HEK293 (cell line): ENCODE data around the gene TANGO2.

Source experiments
- BCL11A ChIP-seq: fragments of 450-650 bp; formaldehyde crosslinking; IDR thresholded peaks from 2 replicates; pipeline ENCODE4 v1.5.1; 2016; ENCODE audit warnings: low read depth, missing biosample characterization, missing genetic modification characterization
- KLF9 ChIP-seq: fragments of 450-650 bp; formaldehyde crosslinking; IDR thresholded peaks from 2 replicates; pipeline ENCODE4 v1.5.1; 2016; ENCODE audit warnings: missing biosample characterization, missing genetic modification characterization, low read depth
- SETDB1 ChIP-seq: IDR thresholded peaks from one replicate; pipeline ENCODE4 v1.6.1; 2017; ENCODE audit warnings: mild to moderate bottlenecking, low read length, moderate library complexity, mixed read lengths; ENCODE audit not compliant: insufficient read length
- SP2 ChIP-seq: fragments of 450-650 bp; formaldehyde crosslinking; IDR thresholded peaks from 2 replicates; pipeline ENCODE4 v1.5.1; 2016; ENCODE audit warnings: missing biosample characterization, missing genetic modification characterization
- ZFP37 ChIP-seq: fragments of 450-650 bp; formaldehyde crosslinking; IDR thresholded peaks from 2 replicates; pipeline ENCODE4 v1.5.1; 2016; ENCODE audit warnings: missing biosample characterization, missing genetic modification characterization
- ZNF146 ChIP-seq: fragments of 450-650 bp; formaldehyde crosslinking; IDR thresholded peaks from 2 replicates; pipeline ENCODE4 v1.5.1; 2016; ENCODE audit warnings: missing biosample characterization, missing genetic modification characterization
- ZNF23 ChIP-seq: fragments of 450-650 bp; formaldehyde crosslinking; IDR thresholded peaks from 2 replicates; pipeline ENCODE4 v1.5.1; 2016; ENCODE audit warnings: missing biosample characterization, missing genetic modification characterization, borderline replicate concordance
- ZNF792 ChIP-seq: fragments of 450-650 bp; formaldehyde crosslinking; IDR thresholded peaks from 2 replicates; pipeline ENCODE4 v1.5.1; 2016; ENCODE audit warnings: missing biosample characterization, missing genetic modification characterization
- TF ChIP-seq, protein P1 (sequence below): fragments of 450-650 bp; formaldehyde crosslinking; IDR thresholded peaks from 2 replicates; pipeline ENCODE4 v1.5.1; 2016; ENCODE audit warnings: missing biosample characterization, missing genetic modification characterization
- TF ChIP-seq, protein P2 (sequence below): fragments of 450-650 bp; formaldehyde crosslinking; IDR thresholded peaks from 2 replicates; pipeline ENCODE4 v1.5.1; 2016; ENCODE audit warnings: missing biosample characterization, missing genetic modification characterization

DNA sequence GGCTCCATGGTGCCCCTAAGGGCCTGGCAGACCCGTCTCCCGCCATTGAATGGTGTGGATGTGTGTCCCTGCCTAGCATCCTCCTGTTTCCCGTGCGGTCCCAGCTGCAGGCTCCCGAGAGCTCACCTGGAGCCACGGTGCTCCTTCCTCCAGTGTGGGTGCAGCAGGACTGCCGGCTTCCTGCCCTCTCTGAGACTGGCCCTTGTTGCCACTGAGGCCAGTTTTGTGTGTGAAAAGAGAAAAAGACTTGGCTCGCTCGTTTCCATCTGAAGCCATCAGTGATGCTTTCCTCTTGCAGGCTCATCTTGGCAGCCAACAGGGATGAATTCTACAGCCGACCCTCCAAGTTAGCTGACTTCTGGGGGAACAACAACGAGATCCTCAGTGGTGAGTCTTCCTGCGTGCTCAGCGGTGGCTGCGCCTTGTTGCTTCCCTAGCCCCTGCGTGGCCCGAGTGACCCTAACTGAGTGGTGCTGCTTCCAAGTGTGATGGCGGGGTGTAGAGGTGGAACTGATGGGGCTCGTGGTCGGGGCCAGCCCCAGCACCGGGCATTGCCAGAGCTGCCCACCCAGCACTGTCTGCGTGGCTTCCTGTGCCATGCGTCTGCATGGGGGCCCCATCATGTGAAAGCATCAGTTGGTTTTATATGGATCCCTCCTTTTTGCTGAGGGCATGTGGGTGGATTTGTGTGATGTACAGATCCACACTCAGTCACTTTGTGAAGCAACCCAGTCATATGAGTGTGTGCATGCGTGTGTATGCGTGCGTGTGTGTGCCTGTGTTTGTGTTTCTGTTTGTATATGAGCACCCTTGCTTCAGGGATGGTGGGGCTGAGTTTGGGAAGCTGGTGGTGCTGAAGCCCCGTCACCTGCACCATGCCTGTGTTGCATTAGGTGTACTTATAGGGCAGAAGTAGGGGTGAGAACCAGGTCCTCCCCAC is 22.4 kb downstream of the TANGO2 start:
- TF ChIP-seq, protein P1, sequence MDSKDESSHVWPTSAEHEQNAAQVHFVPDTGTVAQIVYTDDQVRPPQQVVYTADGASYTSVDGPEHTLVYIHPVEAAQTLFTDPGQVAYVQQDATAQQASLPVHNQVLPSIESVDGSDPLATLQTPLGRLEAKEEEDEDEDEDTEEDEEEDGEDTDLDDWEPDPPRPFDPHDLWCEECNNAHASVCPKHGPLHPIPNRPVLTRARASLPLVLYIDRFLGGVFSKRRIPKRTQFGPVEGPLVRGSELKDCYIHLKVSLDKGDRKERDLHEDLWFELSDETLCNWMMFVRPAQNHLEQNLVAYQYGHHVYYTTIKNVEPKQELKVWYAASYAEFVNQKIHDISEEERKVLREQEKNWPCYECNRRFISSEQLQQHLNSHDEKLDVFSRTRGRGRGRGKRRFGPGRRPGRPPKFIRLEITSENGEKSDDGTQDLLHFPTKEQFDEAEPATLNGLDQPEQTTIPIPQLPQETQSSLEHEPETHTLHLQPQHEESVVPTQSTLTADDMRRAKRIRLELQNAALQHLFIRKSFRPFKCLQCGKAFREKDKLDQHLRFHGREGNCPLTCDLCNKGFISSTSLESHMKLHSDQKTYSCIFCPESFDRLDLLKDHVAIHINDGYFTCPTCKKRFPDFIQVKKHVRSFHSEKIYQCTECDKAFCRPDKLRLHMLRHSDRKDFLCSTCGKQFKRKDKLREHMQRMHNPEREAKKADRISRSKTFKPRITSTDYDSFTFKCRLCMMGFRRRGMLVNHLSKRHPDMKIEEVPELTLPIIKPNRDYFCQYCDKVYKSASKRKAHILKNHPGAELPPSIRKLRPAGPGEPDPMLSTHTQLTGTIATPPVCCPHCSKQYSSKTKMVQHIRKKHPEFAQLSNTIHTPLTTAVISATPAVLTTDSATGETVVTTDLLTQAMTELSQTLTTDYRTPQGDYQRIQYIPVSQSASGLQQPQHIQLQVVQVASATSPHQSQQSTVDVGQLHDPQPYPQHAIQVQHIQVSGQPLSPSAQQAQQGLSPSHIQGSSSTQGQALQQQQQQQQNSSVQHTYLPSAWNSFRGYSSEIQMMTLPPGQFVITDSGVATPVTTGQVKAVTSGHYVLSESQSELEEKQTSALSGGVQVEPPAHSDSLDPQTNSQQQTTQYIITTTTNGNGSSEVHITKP (tag by site-specific recombination): no peak
- TF ChIP-seq, protein P2, sequence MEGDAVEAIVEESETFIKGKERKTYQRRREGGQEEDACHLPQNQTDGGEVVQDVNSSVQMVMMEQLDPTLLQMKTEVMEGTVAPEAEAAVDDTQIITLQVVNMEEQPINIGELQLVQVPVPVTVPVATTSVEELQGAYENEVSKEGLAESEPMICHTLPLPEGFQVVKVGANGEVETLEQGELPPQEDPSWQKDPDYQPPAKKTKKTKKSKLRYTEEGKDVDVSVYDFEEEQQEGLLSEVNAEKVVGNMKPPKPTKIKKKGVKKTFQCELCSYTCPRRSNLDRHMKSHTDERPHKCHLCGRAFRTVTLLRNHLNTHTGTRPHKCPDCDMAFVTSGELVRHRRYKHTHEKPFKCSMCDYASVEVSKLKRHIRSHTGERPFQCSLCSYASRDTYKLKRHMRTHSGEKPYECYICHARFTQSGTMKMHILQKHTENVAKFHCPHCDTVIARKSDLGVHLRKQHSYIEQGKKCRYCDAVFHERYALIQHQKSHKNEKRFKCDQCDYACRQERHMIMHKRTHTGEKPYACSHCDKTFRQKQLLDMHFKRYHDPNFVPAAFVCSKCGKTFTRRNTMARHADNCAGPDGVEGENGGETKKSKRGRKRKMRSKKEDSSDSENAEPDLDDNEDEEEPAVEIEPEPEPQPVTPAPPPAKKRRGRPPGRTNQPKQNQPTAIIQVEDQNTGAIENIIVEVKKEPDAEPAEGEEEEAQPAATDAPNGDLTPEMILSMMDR (tag by site-specific recombination): no peak
- TF ChIP-seq SP2 (tag by site-specific recombination): no peak
- no peak for TF ChIP-seq KLF9 (tag by site-specific recombination)
- TF ChIP-seq ZNF792 (tag by site-specific recombination): no peak
- no peak for TF ChIP-seq BCL11A
- TF ChIP-seq SETDB1: no peak
- TF ChIP-seq ZNF146 (tag by site-specific recombination): no peak
- TF ChIP-seq ZFP37 (tag by site-specific recombination): no peak
- no peak for TF ChIP-seq ZNF23 (tag by site-specific recombination)
